ENCODE data around the gene TGFBRAP1.

DNA sequence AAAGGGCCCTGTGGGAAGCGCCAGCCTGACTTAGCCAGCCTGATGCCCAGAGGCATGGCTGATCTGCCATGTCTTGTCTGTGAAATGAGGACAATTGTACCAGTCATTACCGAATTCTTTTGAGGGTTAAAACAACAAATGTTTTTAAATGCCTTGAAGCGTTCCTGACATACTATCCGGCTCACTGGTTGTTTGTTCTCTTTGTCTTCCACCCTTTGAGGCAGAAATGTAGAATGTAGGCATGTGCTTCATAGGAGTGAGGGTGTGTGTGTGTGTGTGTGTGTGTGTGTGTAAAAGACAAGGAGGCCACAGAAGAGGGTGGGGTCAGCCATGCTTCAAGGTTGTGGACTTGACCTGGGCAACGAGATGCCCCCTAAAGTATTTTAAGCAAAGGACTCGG, 35.5 kb downstream of the TGFBRAP1 start:
- TF ChIP-seq, protein P1, sequence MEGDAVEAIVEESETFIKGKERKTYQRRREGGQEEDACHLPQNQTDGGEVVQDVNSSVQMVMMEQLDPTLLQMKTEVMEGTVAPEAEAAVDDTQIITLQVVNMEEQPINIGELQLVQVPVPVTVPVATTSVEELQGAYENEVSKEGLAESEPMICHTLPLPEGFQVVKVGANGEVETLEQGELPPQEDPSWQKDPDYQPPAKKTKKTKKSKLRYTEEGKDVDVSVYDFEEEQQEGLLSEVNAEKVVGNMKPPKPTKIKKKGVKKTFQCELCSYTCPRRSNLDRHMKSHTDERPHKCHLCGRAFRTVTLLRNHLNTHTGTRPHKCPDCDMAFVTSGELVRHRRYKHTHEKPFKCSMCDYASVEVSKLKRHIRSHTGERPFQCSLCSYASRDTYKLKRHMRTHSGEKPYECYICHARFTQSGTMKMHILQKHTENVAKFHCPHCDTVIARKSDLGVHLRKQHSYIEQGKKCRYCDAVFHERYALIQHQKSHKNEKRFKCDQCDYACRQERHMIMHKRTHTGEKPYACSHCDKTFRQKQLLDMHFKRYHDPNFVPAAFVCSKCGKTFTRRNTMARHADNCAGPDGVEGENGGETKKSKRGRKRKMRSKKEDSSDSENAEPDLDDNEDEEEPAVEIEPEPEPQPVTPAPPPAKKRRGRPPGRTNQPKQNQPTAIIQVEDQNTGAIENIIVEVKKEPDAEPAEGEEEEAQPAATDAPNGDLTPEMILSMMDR (IDR thresholded peaks at IDR 0.05): no peak
- no peak for TF ChIP-seq POLR2A (IDR thresholded peaks at IDR 0.05)
- TF ChIP-seq POLR2AphosphoS5 (IDR thresholded peaks at IDR 0.05): no peak
- no peak for TF ChIP-seq EP300 (IDR thresholded peaks at IDR 0.05)
